ENCODE data around the gene PIK3R2.

GRCh38 chr19:18171605-18172327 lies 18.8 kb downstream of the PIK3R2 start:
- no peak for TF ChIP-seq TCF4 (CRISPR knock-in tag; IDR thresholded peaks at IDR 0.05; ENCODE audit: borderline replicate concordance)
- TF ChIP-seq OSR1 (CRISPR knock-in tag; IDR thresholded peaks at IDR 0.05): no peak
- no peak for TF ChIP-seq POU6F1 (CRISPR knock-in tag; IDR thresholded peaks at IDR 0.05; ENCODE audit: borderline replicate concordance, low read depth)
- TF ChIP-seq GLIS3 (CRISPR knock-in tag; IDR thresholded peaks at IDR 0.05): no peak
- TF ChIP-seq PPARA (CRISPR knock-in tag; IDR thresholded peaks at IDR 0.05; ENCODE audit: borderline replicate concordance): no peak
- no peak for TF ChIP-seq SNAI2 (CRISPR knock-in tag; IDR thresholded peaks at IDR 0.05)
- no peak for TF ChIP-seq ZNF70 (CRISPR knock-in tag; IDR thresholded peaks at IDR 0.05)
- no peak for TF ChIP-seq ARNTL (CRISPR knock-in tag; IDR thresholded peaks at IDR 0.05; ENCODE audit: borderline replicate concordance, low read depth)
